Measurements from ENCODE around the gene TYW5.

TYW5 gene, protein sequence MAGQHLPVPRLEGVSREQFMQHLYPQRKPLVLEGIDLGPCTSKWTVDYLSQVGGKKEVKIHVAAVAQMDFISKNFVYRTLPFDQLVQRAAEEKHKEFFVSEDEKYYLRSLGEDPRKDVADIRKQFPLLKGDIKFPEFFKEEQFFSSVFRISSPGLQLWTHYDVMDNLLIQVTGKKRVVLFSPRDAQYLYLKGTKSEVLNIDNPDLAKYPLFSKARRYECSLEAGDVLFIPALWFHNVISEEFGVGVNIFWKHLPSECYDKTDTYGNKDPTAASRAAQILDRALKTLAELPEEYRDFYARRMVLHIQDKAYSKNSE

GRCh38 chr2:199955339-199956061, at the start of gene TYW5, which contains the start of gene MAIP1:
Gene TYW5, minus strand, starts transcription at chr2:199955491. Its CDS starts 21 bp downstream, at chr2:199955470.
Gene MAIP1, plus strand, starts transcription at chr2:199955582. Its CDS starts 217 bp downstream, at chr2:199955799.
- DNase-seq = peak; percentile 64 to 98 (median 86)

DNA sequence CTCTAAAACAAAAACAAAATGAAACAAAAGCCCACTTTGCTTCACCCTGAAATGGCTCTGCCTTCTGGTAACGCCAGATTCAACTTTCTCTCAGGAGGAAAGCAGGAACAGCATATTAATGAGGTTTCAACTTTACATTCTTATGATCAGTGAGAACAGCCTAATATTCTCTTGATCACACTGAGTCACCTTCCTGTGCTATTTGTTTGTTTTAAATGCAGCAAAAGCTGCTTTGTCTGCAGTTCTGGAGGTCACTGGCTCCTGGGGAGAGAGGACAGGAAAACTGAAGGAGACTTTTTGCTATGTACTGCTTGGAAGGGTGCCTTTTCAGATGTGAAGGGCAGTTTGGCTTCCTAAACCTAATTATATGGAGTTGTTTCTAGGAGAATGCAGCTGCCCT, 48.2 kb upstream of the TYW5 start:
- no peak for DNase-seq

- DNase-seq = no peak
These were observed 45.3 kb upstream of the TYW5 start for GRCh38 chr2:200000444-200001163.

GRCh38 chr2:199999166-199999565, 43.9 kb upstream of the TYW5 start:
- no peak for DNase-seq

DNA sequence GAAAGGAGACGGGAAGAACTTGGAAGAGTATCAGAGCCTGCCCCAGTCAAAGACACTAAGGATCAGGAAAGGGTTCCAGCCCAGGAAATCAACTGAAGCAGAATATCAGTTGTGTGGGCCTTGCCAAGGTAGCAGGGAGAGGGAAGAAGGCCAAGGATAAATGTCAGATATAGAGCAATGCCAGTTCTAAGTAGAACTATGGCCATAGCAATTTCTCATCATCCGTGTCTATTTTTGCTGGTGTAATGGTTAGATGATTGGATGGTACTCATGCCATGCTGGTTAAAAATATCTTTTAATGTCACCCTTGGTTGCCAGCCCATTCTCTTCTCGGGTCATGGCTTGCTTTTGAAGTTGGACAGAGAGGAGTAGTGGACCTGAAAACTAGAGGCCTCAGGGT, 42.0 kb upstream of the TYW5 start:
- no peak for DNase-seq

GRCh38 chr2:199994896-199995295, 39.6 kb upstream of the TYW5 start:
- DNase-seq = no peak

DNA sequence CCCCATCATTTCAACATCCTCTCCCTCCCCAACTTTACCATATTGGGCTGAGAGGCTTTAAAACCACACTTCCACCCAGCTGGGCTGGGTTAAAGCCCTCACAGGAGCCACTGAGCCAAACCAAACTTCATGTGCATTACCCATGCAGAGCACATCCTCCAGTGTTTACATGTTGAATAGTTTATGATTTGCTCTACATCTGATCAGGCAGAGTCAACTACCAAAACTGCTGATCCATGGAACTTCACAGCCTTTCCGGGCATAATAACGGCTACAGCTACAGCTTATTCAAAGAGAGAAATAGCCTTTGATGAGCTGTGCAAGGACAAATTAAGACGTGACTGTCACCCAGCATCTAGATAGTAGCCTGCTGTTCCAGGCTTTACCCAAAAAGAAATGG, 39.1 kb upstream of the TYW5 start:
- no peak for DNase-seq

GRCh38 chr2:199992296-199992695, 37.0 kb upstream of the TYW5 start:
- DNase-seq = no peak

DNA sequence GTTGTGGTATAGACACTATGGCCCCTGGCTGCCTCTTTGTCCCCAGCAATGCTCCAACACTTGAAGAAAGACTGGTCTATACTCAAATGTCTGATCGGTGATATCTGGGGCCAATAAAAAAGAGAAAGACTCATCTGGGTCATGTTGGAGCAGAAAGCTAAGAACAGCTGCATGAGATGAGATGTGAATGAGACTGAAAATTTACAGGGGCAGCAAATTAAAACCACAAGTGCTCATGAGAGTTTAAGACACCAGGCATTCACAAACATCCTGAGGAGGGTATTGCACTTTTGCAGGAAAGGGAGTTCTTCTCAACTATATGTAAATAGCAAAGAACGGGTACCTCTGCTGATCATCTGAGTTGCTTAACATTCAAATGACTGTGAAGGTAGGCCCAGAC, 36.4 kb upstream of the TYW5 start:
- no peak for DNase-seq

DNA sequence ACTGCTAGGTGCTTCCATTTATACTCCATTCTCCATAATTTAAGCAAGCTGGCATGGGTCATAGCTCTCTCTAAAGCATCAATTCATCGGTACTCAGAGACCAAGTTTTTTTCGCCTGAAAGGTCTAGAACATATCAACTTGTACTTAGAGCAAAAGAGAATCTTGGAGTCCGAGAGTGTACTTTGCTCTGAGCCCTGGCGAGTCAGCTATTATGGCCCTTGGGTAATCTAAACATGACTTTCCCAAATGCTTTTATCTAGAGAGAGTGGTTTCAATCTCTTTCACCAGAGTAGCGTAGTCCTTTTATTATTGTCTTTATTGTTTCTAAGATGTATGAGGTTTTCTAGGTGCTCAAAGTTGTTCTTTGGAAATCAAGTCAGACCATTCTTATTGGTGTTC, 34.5 kb upstream of the TYW5 start:
- DNase-seq = no peak

DNA sequence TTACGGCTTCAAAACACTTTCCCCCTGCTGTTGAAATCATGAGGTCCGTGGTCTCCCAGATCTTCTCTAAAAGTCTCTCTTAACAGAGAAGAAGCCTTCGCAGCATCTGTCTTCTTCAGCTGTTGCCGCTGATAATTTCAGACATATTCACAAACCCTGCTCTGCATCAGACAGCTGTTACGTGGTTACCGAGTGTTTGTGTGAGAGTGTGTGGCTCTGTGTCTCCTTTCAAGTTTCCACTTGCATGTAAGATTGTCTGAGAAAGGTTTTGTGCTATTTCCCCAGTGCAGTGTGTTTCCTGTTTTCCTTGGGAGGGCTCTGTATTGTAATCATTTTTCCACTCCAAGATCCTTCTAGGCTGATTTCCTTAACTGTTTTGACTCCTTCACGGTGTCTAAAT, 32.9 kb upstream of the TYW5 start:
- no peak for DNase-seq

GRCh38 chr2:199987586-199987985, 32.3 kb upstream of the TYW5 start:
- DNase-seq = no peak

DNA sequence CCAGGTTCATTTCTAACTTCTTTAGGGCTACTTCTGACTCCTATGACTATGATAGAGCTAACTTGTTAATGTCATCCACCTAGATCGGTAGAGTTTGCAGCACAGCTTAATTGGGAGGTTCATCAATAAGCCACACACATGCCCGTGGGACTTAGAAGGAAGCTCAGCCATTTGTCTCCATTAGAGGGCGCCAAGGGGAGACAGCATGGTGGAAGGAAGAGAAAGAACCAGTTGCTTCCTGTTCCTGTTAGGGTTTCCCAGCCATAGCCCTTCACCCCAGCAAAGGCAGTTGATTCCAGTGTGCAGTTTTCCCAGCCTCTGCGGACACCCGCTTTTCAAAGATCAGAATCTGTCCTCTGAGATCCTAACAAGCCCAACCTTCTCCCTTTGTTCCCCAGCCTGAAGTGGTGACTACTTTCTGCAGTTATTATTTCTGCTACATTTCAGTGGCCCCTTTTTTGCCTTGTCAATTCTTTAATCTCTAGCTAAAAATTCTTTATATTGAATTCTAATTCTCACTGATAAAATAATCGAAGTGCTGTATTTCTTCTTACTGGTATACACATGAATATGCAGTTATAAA, 30.4 kb upstream of the TYW5 start:
- DNase-seq = peak in 32 of 51 donors; percentile 0 to 43 (median 10)

DNA sequence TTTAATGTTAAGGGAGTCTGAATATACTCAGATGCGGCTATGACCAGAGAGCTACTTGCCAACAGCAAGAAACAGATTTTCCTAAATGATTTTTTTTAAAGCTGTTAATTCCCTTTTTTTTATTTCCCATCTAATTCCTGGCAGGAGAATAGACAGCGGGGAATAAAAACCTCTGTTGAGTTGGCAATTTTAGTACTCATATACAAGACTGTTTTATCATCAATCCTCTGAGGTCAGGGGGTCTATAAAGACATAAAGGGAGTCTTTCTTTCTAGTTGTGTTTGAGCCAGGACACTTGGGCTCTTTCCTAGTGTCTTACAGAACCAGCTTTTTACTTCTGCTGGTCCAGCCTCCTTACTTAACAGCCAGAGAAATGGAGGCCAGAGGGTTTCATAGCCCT, 29.5 kb upstream of the TYW5 start:
- no peak for DNase-seq

- DNase-seq = no peak
These were observed 28.9 kb upstream of the TYW5 start for GRCh38 chr2:199984159-199984558.

- DNase-seq = no peak
These were observed 28.2 kb upstream of the TYW5 start for GRCh38 chr2:199983534-199983933.

- no peak for DNase-seq
These were observed 27.0 kb upstream of the TYW5 start for GRCh38 chr2:199982126-199982843.

GRCh38 chr2:199979832-199980628, 24.7 kb upstream of the TYW5 start:
- DNase-seq = peak; percentile 9 to 96 (median 67)

GRCh38 chr2:199979398-199979797, 24.1 kb upstream of the TYW5 start:
- no peak for DNase-seq

DNA sequence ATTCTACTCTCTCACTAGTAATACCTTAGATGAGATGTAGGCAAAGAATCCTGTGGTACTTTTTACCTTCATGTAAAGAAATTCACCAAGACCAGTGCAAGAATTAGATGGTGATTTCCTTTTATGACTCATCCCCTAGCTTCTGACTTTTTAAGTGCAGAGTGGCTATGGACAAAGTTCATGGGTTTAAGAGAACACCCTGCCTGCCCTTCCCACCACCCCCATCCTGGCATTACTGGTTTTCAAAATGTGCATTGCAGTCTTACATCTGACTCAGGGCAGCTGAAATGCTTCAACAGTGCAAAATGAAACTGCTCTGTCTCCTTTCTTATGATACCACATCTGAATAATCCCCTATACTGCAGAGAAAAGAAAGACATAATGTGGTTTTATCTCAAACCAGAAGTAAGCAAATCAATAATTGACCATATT, 22.7 kb upstream of the TYW5 start:
- no peak for DNase-seq

All from hypothalamus (tissue), 51 donors.